Neural cell (in vitro differentiated cells): ENCODE measurements around the gene ZNF407.

Source experiments
- EP300 ChIP-seq: fragments of 450-650 bp; conservative IDR thresholded peaks from 2 replicates; pipeline ENCODE4 v1.6.1; 2014; ENCODE audit warnings: antibody characterized with exemption, mild to moderate bottlenecking, moderate library complexity; ENCODE audit not compliant: poor library complexity, severe bottlenecking
- EZH2 ChIP-seq: fragments of 200-600, 300-800 bp; shearing (Covaris generic), sonication (generic); IDR thresholded peaks from 2 replicates; pipeline ENCODE4 v1.6.1; 2014; ENCODE audit warnings: antibody characterized with exemption, low read length, borderline replicate concordance, mild to moderate bottlenecking; ENCODE audit not compliant: insufficient read depth, poor library complexity, severe bottlenecking
- POLR2AphosphoS5 ChIP-seq: IDR thresholded peaks from 2 replicates; pipeline ENCODE4 v1.6.1; 2012
- REST ChIP-seq: IDR thresholded peaks from 2 replicates; pipeline ENCODE4 v1.6.1; 2012; ENCODE audit warnings: borderline replicate concordance
- SMC3 ChIP-seq: fragments of 450-650 bp; conservative IDR thresholded peaks from 2 replicates; pipeline ENCODE4 v1.6.1; 2014; ENCODE audit warnings: antibody characterized with exemption, mild to moderate bottlenecking, moderate library complexity; ENCODE audit not compliant: poor library complexity
- TF ChIP-seq, protein P1 (sequence below): fragments of 450-650 bp; IDR thresholded peaks from 2 replicates; pipeline ENCODE4 v1.5.1; 2014; ENCODE audit warnings: antibody characterized with exemption, mild to moderate bottlenecking, moderate library complexity; ENCODE audit not compliant: poor library complexity, severe bottlenecking

GRCh38 chr18:74866577-74866976, 268.9 kb downstream of the ZNF407 start:
- no peak for TF ChIP-seq SMC3
- TF ChIP-seq POLR2AphosphoS5, result no peak
- TF ChIP-seq, protein P1, sequence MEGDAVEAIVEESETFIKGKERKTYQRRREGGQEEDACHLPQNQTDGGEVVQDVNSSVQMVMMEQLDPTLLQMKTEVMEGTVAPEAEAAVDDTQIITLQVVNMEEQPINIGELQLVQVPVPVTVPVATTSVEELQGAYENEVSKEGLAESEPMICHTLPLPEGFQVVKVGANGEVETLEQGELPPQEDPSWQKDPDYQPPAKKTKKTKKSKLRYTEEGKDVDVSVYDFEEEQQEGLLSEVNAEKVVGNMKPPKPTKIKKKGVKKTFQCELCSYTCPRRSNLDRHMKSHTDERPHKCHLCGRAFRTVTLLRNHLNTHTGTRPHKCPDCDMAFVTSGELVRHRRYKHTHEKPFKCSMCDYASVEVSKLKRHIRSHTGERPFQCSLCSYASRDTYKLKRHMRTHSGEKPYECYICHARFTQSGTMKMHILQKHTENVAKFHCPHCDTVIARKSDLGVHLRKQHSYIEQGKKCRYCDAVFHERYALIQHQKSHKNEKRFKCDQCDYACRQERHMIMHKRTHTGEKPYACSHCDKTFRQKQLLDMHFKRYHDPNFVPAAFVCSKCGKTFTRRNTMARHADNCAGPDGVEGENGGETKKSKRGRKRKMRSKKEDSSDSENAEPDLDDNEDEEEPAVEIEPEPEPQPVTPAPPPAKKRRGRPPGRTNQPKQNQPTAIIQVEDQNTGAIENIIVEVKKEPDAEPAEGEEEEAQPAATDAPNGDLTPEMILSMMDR, result no peak
- TF ChIP-seq EP300, result no peak
- TF ChIP-seq EZH2, result no peak
- TF ChIP-seq REST, result no peak
